ENCODE measurements around the gene IFITM1. TPM values are rescaled to one million over a fixed set of nuclear protein-coding genes. Genes with fewer than 3 reads are reported as not detected.
"Not testable (repeated sequence)": the region's sequence is repeated elsewhere in the genome, so short reads cannot be mapped to it uniquely, and the experiment has no call there.

Gene IFITM1
- total RNA-seq, 1 donor from 2014 or later, result 192 TPM

- Mint-ChIP-seq H3K36me3 (no peaks in the 10 kb centered on the region), H3K27ac (no peak overlapping the region), H3K4me3 (no peak overlapping the region), H3K4me1 (ENCODE audit: unreplicated experiment) (peaks cover 10% of the 10 kb centered on the region), H3K9me3 (no peaks in the 10 kb centered on the region), H3K27me3 (peaks cover 31% of the 10 kb centered on the region)
- DNase-seq (ENCODE audit: extremely low spot score, unreplicated experiment), result no peak
- no peak for TF ChIP-seq CTCF (conservative IDR thresholded peaks at IDR 0.05)
These were observed 28.6 kb upstream of the IFITM1 start for GRCh38 chr11:285021-285893.

DNA sequence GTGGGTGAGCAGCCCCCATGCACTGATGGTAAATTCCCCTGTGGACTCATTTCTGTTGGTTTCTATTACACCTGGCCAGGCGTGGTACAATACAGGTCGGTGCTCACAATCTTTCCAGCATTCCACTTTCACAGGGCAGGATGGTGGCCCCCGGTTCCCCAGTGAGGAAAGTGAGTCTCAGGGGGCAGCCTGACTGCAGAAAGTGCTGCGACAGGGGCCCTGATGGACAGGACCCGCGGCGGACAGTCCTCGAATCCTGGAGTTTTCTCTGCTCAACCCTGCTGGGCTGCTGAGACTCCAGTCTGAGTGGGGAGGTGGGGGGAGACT lies 28.0 kb upstream of the IFITM1 start:
- Mint-ChIP-seq H3K27me3 (peaks cover 31% of the 10 kb centered on the region), H3K9me3 (no peaks in the 10 kb centered on the region), H3K4me3 (no peak overlapping the region), H3K36me3 (no peaks in the 10 kb centered on the region), H3K4me1 (ENCODE audit: unreplicated experiment) (peaks cover 10% of the 10 kb centered on the region), H3K27ac (no peak overlapping the region)
- peak; percentile 66 for DNase-seq (ENCODE audit: extremely low spot score, unreplicated experiment)
- TF ChIP-seq CTCF (conservative IDR thresholded peaks at IDR 0.05), result no peak

GRCh38 chr11:286977-287820 lies 26.6 kb upstream of the IFITM1 start:
- H3K27ac Mint-ChIP-seq, result peak overlapping the region; percentile 53
- peak; percentile 55 for DNase-seq (ENCODE audit: extremely low spot score, unreplicated experiment)
- H3K4me3 Mint-ChIP-seq, result peak overlapping the region; percentile 78
- H3K9me3 Mint-ChIP-seq; H3K36me3 Mint-ChIP-seq; H3K4me1 Mint-ChIP-seq (ENCODE audit: unreplicated experiment): not testable (repeated sequence)
- H3K27me3 Mint-ChIP-seq, result peaks cover 27% of the 10 kb centered on the region

- H3K27ac Mint-ChIP-seq, result no peak overlapping the region
- peaks cover 5% of the 10 kb centered on the region for H3K4me1 Mint-ChIP-seq (ENCODE audit: unreplicated experiment)
- peak overlapping the region; percentile 84 for H3K4me3 Mint-ChIP-seq
- TF ChIP-seq CTCF (conservative IDR thresholded peaks at IDR 0.05), result no peak
- peak; percentile 68 for DNase-seq (ENCODE audit: extremely low spot score, unreplicated experiment)
- H3K27me3 Mint-ChIP-seq, result peaks cover 20% of the 10 kb centered on the region
- H3K36me3 Mint-ChIP-seq, result peaks cover 3% of the 10 kb centered on the region
- H3K9me3 Mint-ChIP-seq, result no peaks in the 10 kb centered on the region
These were observed 25.9 kb upstream of the IFITM1 start for GRCh38 chr11:287821-288477.

DNA sequence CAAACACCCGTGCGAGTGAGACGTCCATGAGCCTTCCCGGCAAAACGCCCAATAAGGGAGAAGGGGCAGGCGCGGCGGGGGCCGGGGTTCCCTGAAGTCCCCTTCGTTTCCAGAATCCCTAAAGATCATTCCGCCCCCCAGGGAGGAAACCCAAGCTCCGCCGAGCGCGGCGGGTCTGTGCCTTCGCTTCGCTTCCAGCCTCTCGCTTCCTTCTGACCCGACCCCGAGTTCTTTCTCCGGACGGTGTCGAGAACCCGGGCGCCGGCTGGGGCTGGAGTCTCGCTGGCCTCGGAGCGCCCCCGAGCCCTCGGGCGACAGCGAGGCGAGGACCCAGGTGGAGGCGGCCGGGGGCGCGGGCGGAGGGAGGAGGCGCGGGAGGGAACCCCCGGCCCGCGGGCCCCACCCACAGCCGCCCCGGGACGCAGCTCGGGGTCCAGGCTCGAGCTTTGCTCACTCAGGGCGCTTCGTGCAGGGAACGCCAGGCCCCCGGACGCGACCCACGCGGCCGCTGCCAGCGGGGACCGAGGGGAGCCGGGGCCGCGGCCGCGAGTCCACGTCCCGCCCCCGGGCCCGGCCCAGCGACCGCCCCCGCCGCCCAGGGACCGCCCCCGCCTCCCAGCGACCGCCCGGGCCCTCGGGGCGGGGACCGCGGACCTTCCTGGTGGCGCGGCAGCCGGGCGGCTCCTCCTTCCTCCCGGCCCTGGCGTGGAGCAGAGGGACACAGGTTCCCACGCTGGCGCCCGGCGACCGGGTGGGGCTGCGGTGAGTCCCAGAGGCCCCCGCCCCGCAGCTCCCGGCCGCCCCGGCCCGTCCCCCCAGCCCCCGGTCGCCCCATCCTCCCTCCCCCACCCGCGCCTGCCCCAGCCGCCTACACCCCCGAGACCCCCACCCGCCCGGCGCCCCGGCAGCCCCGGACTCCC lies 25.1 kb upstream of the IFITM1 start, which contains the start of gene PGGHG:
PGGHG (plus strand) TSS at position 649 of the 920 bp plus-strand sequence. CDS start 691 bp downstream, outside the sequence.
- Mint-ChIP-seq H3K4me3 (peak within 1 kb of the TSS; percentile 84), H3K4me1 (ENCODE audit: unreplicated experiment) (peaks cover 3% of the 10 kb centered on the region), H3K9me3 (no peaks in the 10 kb centered on the region), H3K36me3 (peaks cover 3% of the 10 kb centered on the region), H3K27ac (no peak within 1 kb of the TSS), H3K27me3 (peaks cover 16% of the 10 kb centered on the region)
- no peak for TF ChIP-seq CTCF (conservative IDR thresholded peaks at IDR 0.05)
- peak; percentile 70 for DNase-seq (ENCODE audit: extremely low spot score, unreplicated experiment)
